GM20000 (cell line): ENCODE data around the gene ZFAND2B.

Experiments
- DNase-seq: peaks from one replicate; pipeline ENCODE4 v3.0.0; 2012; ENCODE audit warnings: low spot score
- CTCF ChIP-seq: IDR thresholded peaks from 2 replicates; pipeline ENCODE4 v1.5.1; 2012; ENCODE audit warnings: mild to moderate bottlenecking, control low read depth; ENCODE audit errors: extremely low read depth, missing control alignments

ZFAND2B gene

GRCh38 chr2:219161097-219161496 is 45.5 kb upstream of the ZFAND2B start:
- no peak for TF ChIP-seq CTCF

GRCh38 chr2:219163156-219163555 is 43.4 kb upstream of the ZFAND2B start:
- TF ChIP-seq CTCF = no peak

More at GRCh38 chr2:219161097-219161496, 45.5 kb upstream of the ZFAND2B start:
- no peak for DNase-seq

GRCh38 chr2:219165058-219165911 is 41.3 kb upstream of the ZFAND2B start:
- no peak for DNase-seq
- no peak for TF ChIP-seq CTCF

More at GRCh38 chr2:219163156-219163555, 43.4 kb upstream of the ZFAND2B start:
- DNase-seq = no peak

GRCh38 chr2:219167997-219168396 is 38.6 kb upstream of the ZFAND2B start:
- no peak for DNase-seq
- TF ChIP-seq CTCF = no peak

- no peak for TF ChIP-seq CTCF
- no peak for DNase-seq
These were observed 38.1 kb upstream of the ZFAND2B start for GRCh38 chr2:219168526-219168925.

- DNase-seq = no peak
- no peak for TF ChIP-seq CTCF
These were observed 37.6 kb upstream of the ZFAND2B start for GRCh38 chr2:219168932-219169331.

GRCh38 chr2:219169930-219170654 is 36.5 kb upstream of the ZFAND2B start, which contains the start of gene SLC23A3:
SLC23A3 (minus strand) TSS chr2:219170029; CDS start chr2:219169984, 45 bp downstream.
- DNase-seq = no peak
- TF ChIP-seq CTCF = no peak
